OCI-LY3 (cell line): Measurements from ENCODE around the gene UMAD1.

Experiments used
- EZH2phosphoT487 ChIP-seq: fragments of 200-600 bp; shearing (Covaris generic); IDR thresholded peaks from 2 replicates; pipeline ENCODE4 v1.6.1; 2018; ENCODE audit warnings: antibody characterized with exemption, mixed run types, low read depth
- TF ChIP-seq, protein P1 (sequence below): fragments of 200-600, 300-600 bp; sonication (generic); IDR thresholded peaks from 2 replicates; pipeline ENCODE4 v1.5.1; 2014; ENCODE audit warnings: antibody characterized with exemption, low read length, low read depth

- TF ChIP-seq, protein P1, sequence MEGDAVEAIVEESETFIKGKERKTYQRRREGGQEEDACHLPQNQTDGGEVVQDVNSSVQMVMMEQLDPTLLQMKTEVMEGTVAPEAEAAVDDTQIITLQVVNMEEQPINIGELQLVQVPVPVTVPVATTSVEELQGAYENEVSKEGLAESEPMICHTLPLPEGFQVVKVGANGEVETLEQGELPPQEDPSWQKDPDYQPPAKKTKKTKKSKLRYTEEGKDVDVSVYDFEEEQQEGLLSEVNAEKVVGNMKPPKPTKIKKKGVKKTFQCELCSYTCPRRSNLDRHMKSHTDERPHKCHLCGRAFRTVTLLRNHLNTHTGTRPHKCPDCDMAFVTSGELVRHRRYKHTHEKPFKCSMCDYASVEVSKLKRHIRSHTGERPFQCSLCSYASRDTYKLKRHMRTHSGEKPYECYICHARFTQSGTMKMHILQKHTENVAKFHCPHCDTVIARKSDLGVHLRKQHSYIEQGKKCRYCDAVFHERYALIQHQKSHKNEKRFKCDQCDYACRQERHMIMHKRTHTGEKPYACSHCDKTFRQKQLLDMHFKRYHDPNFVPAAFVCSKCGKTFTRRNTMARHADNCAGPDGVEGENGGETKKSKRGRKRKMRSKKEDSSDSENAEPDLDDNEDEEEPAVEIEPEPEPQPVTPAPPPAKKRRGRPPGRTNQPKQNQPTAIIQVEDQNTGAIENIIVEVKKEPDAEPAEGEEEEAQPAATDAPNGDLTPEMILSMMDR, result no peak
- no peak for TF ChIP-seq EZH2phosphoT487
Measured at GRCh38 chr7:7850150-7850549, 209.6 kb downstream of the UMAD1 start.
